Astrocyte (in vitro differentiated cells and primary cell): ENCODE results near the gene ANKFY1.

ENCODE experiments used
- EZH2 ChIP-seq: IDR thresholded peaks from 2 replicates; pipeline ENCODE4 v1.6.1; 2012; ENCODE audit warnings: mild to moderate bottlenecking, low read length, inconsistent platforms; ENCODE audit not compliant: insufficient read depth
- TF ChIP-seq, protein P1 (sequence below): IDR thresholded peaks from 2 replicates; pipeline ENCODE4 v1.5.1; 2011; ENCODE audit warnings: low read depth, mild to moderate bottlenecking, inconsistent platforms, low read length, moderate library complexity; ENCODE audit not compliant: insufficient read depth

DNA sequence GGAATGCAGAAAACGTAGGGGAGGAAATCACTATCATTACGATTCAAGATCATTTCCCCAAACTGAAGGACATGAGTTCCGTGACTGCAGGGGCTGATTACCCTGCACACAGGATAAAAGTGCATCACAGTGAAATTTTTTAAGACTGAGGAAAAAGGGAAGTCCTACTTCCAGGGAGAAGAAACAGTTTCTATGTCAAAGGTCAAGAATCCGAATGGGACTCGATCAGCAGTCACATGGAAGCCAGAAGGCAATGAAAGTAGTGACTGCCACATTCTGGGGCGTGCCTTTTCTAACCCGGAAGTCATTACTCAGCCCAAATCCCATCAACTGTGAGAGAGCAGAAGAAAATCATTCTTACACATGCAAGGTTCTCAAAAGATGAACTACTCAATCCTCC is 133.1 kb downstream of the ANKFY1 start:
- TF ChIP-seq, protein P1, sequence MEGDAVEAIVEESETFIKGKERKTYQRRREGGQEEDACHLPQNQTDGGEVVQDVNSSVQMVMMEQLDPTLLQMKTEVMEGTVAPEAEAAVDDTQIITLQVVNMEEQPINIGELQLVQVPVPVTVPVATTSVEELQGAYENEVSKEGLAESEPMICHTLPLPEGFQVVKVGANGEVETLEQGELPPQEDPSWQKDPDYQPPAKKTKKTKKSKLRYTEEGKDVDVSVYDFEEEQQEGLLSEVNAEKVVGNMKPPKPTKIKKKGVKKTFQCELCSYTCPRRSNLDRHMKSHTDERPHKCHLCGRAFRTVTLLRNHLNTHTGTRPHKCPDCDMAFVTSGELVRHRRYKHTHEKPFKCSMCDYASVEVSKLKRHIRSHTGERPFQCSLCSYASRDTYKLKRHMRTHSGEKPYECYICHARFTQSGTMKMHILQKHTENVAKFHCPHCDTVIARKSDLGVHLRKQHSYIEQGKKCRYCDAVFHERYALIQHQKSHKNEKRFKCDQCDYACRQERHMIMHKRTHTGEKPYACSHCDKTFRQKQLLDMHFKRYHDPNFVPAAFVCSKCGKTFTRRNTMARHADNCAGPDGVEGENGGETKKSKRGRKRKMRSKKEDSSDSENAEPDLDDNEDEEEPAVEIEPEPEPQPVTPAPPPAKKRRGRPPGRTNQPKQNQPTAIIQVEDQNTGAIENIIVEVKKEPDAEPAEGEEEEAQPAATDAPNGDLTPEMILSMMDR: no peak
- no peak for TF ChIP-seq EZH2
